HG03108 (cell line): ENCODE measurements around the gene RIMBP2.

ENCODE experiments used
- ATAC-seq: cut with Tn5 transposase; IDR thresholded peaks from one replicate; pipeline ENCODE4 v1.9.1; 2021; ENCODE audit warnings: moderate library complexity; ENCODE audit not compliant: unreplicated experiment

Gene RIMBP2

GRCh38 chr12:130520784-130521183 lies 195.3 kb downstream of the RIMBP2 start:
- no peak for ATAC-seq

- no peak for ATAC-seq
Observed at GRCh38 chr12:130517588-130517987, 198.5 kb downstream of the RIMBP2 start.

GRCh38 chr12:130514149-130514551 lies 201.9 kb downstream of the RIMBP2 start:
- no peak for ATAC-seq

GRCh38 chr12:130513556-130513955 lies 202.5 kb downstream of the RIMBP2 start:
- ATAC-seq, result no peak

GRCh38 chr12:130511285-130511684 lies 204.8 kb downstream of the RIMBP2 start:
- no peak for ATAC-seq

- ATAC-seq, result no peak
Observed at GRCh38 chr12:130509454-130509853, 206.6 kb downstream of the RIMBP2 start.

GRCh38 chr12:130508847-130509246 lies 207.3 kb downstream of the RIMBP2 start:
- no peak for ATAC-seq

- no peak for ATAC-seq
Observed at GRCh38 chr12:130508318-130508717, 207.8 kb downstream of the RIMBP2 start.

- ATAC-seq, result no peak
Observed at GRCh38 chr12:130506844-130507243, 209.3 kb downstream of the RIMBP2 start.

GRCh38 chr12:130504840-130505175 lies 211.3 kb downstream of the RIMBP2 start:
- ATAC-seq, result no peak

GRCh38 chr12:130504110-130504839 lies 211.8 kb downstream of the RIMBP2 start:
- ATAC-seq, result no peak

- no peak for ATAC-seq
Observed at GRCh38 chr12:130501821-130502220, 214.3 kb downstream of the RIMBP2 start.

- no peak for ATAC-seq
Observed at GRCh38 chr12:130500835-130501330, 215.2 kb downstream of the RIMBP2 start.

GRCh38 chr12:130499474-130499873 lies 216.6 kb downstream of the RIMBP2 start:
- no peak for ATAC-seq

- no peak for ATAC-seq
Observed at GRCh38 chr12:130498589-130499385, 217.3 kb downstream of the RIMBP2 start.

GRCh38 chr12:130497991-130498390 lies 218.1 kb downstream of the RIMBP2 start:
- no peak for ATAC-seq

- ATAC-seq, result no peak
Observed at GRCh38 chr12:130497321-130497720, 218.8 kb downstream of the RIMBP2 start.

GRCh38 chr12:130496516-130497120 lies 219.5 kb downstream of the RIMBP2 start:
- no peak for ATAC-seq

- no peak for ATAC-seq
Observed at GRCh38 chr12:130495156-130495555, 220.9 kb downstream of the RIMBP2 start.

GRCh38 chr12:130494736-130495135 lies 221.4 kb downstream of the RIMBP2 start:
- ATAC-seq, result no peak

- no peak for ATAC-seq
Observed at GRCh38 chr12:130493951-130494350, 222.1 kb downstream of the RIMBP2 start.
